ENCODE data around the gene CST11.

The CST11 gene

DNA sequence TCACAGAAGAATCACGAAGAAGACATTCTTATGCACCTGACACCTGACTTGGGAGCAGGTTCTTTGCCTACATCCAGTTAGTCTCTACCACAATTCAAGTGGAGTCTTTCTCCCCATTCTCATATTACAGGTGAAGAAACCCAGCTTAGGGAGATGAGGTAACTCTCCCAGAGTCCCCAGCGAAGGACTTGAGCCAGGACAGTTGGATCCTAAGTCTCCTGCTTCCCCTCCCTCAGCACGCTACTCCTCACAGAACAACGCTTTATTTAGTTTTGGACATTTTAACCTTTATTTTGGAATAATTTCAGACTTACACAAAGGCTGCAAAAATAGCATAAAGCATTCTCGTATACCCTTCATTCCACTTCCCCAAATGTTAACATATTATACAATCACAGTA lies 14.0 kb downstream of the CST11 start:
- no peaks in the 10 kb centered on the region for H3K9me3 ChIP-seq (ENCODE audit: control insufficient read depth in 1 of 2, low read length in 2 of 2)
- no peak overlapping the region for H3K4me3 ChIP-seq (ENCODE audit: low read depth in 1 of 2, low read length in 2 of 2)
- H3K27me3 ChIP-seq (ENCODE audit: low read depth, low read length), result no peaks in the 10 kb centered on the region
- H3K4me1 ChIP-seq (ENCODE audit: control insufficient read depth in 1 of 2, insufficient read depth in 2 of 2, low read length in 2 of 2), result no peaks in the 10 kb centered on the region
- no peaks in the 10 kb centered on the region for H3K36me3 ChIP-seq (ENCODE audit: control insufficient read depth in 1 of 2, insufficient read depth in 2 of 2, low read length in 2 of 2)
- no peak overlapping the region for H3K27ac ChIP-seq (ENCODE audit: low read length)

DNA sequence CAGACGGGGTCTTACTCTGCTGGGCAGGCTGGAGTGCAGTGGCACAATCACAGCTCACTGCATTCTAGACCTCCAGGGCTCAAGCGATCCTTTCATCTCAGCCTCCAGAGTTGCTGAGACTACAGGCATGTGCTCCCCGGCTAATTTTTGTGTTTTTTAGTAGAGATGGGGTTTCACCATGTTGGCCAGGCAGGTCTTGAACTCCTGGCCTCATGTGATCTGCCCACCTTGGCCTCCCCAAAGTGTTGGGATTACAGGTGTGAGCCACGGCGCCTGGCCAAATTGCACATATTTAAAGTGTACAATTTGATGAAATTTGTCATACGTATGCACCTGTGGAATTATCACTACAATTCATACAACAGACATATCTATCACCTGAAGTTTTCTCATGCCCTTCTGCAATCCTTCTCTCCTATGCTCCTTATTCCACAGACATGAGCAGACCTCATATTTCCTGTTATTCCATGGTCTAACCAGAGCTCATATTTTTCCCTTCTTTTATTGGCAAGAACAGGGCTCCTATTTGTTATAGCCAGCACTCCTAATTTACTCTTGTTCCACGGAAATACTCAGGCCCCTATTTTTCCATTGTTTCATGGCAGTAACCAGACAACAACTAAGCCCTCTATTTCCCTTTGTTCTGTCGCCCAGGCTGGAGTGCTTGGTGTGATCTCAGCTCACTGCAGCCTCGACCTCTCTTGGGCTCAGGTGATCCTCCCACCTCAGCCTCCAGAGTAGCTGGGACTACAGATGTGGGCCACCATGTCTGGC lies 15.4 kb downstream of the CST11 start:
- H3K4me1 ChIP-seq (ENCODE audit: control insufficient read depth in 1 of 2, insufficient read depth in 2 of 2, low read length in 2 of 2), result no peaks in the 10 kb centered on the region
- no peaks in the 10 kb centered on the region for H3K36me3 ChIP-seq (ENCODE audit: control insufficient read depth in 1 of 2, insufficient read depth in 2 of 2, low read length in 2 of 2)
- no peak overlapping the region for H3K4me3 ChIP-seq (ENCODE audit: low read depth in 1 of 2, low read length in 2 of 2)
- H3K9me3 ChIP-seq (ENCODE audit: control insufficient read depth in 1 of 2, low read length in 2 of 2), result no peaks in the 10 kb centered on the region
- H3K27me3 ChIP-seq (ENCODE audit: low read depth, low read length), result no peaks in the 10 kb centered on the region
- no peak overlapping the region for H3K27ac ChIP-seq (ENCODE audit: low read length)

DNA sequence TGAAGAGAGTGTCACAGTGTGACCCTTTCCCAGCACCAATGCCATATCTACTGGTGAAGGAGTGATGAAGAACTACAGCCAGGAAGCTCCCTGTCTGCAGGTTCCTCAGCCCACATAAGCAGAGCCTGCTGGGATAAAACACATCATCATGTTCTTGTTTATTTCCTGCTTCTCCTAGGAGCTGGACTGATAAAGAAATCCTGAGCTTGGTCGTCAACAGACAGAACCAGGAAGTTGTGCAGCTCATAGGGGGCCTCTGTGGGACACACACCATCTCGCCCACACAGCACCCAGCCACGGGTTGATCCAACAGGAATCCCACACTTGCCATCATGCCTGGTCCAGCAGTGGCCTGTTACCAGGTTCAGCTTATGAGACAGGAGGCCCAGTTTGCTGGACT lies 16.0 kb downstream of the CST11 start:
- Histone ChIP-seq H3K27ac (ENCODE audit: low read length) (no peak overlapping the region), H3K27me3 (ENCODE audit: low read depth, low read length) (no peaks in the 10 kb centered on the region), H3K4me1 (ENCODE audit: control insufficient read depth in 1 of 2, insufficient read depth in 2 of 2, low read length in 2 of 2) (no peaks in the 10 kb centered on the region), H3K4me3 (ENCODE audit: low read depth in 1 of 2, low read length in 2 of 2) (no peak overlapping the region), H3K36me3 (ENCODE audit: control insufficient read depth in 1 of 2, insufficient read depth in 2 of 2, low read length in 2 of 2) (no peaks in the 10 kb centered on the region), H3K9me3 (ENCODE audit: control insufficient read depth in 1 of 2, low read length in 2 of 2) (no peaks in the 10 kb centered on the region)

DNA sequence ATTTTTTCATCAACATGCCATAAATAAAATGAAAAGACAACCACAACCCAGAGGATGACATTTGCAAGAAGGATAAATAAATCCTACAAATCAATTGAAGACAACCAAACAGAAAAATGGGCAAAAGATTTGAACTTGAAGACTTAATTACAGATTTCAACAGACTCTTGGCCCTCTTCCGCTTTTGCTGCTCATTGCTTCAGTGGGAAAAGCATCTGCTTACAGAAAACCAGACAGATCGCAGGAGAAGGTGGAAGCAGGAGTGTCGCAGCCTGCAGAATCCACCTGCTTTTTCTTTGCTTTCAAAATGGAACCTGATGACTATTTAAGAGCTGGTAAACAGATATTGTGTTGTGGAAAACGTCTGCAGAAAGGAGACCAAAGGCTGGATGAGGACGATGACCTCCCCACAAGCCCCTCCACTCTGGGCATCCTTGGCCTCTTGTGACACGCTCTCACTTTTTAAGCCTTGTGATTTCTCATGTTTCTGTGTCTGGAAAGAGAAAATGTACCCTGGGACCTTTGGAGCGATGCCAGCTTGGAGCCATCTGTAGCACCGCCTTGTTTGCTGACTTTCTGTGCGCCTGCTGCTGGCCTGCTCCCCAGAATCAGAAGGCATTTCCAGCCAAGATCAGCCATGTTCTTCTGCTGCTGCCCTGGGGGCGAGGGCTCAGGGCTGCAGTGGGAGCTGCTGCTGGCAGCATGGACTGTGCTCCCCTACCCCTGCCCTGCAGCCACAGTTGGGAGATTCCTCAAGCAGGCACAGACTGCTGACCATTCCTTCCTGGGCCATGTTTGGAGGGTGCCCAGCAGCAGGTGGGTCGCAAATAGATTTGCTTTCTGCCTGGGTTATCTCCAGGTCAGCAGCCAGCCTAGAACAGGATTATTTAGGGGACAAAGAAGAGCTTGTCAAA lies 16.8 kb downstream of the CST11 start:
- H3K4me1 ChIP-seq (ENCODE audit: control insufficient read depth in 1 of 2, insufficient read depth in 2 of 2, low read length in 2 of 2), result no peaks in the 10 kb centered on the region
- H3K27me3 ChIP-seq (ENCODE audit: low read depth, low read length), result no peaks in the 10 kb centered on the region
- H3K36me3 ChIP-seq (ENCODE audit: control insufficient read depth in 1 of 2, insufficient read depth in 2 of 2, low read length in 2 of 2), result no peaks in the 10 kb centered on the region
- no peak overlapping the region for H3K4me3 ChIP-seq (ENCODE audit: low read depth in 1 of 2, low read length in 2 of 2)
- no peaks in the 10 kb centered on the region for H3K9me3 ChIP-seq (ENCODE audit: control insufficient read depth in 1 of 2, low read length in 2 of 2)
- no peak overlapping the region for H3K27ac ChIP-seq (ENCODE audit: low read length)

DNA sequence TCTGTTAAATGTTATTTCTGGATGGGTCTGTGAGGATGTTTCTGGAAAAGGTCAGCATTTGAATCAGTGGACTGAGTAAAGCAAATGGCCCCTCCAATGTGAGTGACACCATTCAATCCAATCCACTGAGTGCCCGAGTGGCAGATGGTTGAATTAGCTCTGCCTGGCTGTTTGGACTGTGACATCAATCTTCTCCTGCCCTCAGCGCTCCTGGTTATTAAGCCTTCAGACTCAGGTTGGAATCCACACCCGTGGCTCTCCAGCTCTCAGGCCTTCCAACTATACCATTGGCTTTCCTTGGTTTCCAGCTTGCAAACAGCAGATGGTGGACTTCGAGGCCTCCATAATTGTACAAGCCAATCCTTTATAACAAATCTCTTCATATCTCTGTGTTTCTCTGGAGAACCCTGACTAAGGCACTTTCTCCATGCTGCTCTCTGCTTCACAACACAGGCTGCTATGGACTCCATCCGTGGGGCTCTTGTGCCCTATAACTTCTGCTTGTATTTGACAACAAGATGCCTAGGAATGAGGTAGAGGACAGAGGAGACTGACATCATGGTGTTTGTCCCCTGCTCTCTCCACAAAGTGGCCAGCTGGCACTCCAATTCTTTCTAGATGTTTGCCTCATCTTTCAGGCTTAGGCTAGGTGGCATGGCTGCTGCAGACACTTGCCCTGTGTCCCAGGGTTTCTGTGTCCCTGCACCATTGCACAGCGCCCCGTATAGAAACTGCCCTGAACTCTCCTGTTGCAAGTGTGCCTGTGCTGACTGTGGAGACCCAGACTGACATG lies 18.0 kb downstream of the CST11 start:
- Histone ChIP-seq H3K27me3 (ENCODE audit: low read depth, low read length) (no peaks in the 10 kb centered on the region), H3K36me3 (ENCODE audit: control insufficient read depth in 1 of 2, insufficient read depth in 2 of 2, low read length in 2 of 2) (no peaks in the 10 kb centered on the region), H3K4me3 (ENCODE audit: low read depth in 1 of 2, low read length in 2 of 2) (no peak overlapping the region), H3K9me3 (ENCODE audit: control insufficient read depth in 1 of 2, low read length in 2 of 2) (no peaks in the 10 kb centered on the region), H3K4me1 (ENCODE audit: control insufficient read depth in 1 of 2, insufficient read depth in 2 of 2, low read length in 2 of 2) (no peaks in the 10 kb centered on the region), H3K27ac (ENCODE audit: low read length) (no peak overlapping the region)

DNA sequence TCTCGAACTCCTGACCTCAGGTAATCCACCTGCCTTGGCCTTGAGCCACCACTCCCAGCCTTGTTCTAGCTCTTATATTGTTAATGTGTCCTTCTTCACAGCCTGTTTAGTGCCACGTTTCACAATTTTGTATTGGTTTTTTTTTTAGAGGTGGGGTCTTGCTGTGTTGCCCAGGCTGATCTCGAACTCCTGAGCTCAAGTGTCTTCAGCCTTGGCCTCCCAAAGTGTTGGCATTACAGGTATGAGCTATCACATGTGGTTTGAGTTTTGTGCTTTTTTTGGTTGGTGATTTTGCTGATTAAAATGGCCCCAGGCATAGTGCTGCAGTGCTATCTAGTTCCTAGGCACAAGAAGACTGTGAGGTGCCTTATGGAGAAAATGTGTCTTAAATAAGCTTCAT lies 19.0 kb downstream of the CST11 start:
- Histone ChIP-seq H3K27me3 (ENCODE audit: low read depth, low read length) (no peaks in the 10 kb centered on the region), H3K9me3 (ENCODE audit: control insufficient read depth in 1 of 2, low read length in 2 of 2) (no peaks in the 10 kb centered on the region), H3K4me3 (ENCODE audit: low read depth in 1 of 2, low read length in 2 of 2) (no peak overlapping the region), H3K27ac (ENCODE audit: low read length) (no peak overlapping the region), H3K4me1 (ENCODE audit: control insufficient read depth in 1 of 2, insufficient read depth in 2 of 2, low read length in 2 of 2) (no peaks in the 10 kb centered on the region), H3K36me3 (ENCODE audit: control insufficient read depth in 1 of 2, insufficient read depth in 2 of 2, low read length in 2 of 2) (no peaks in the 10 kb centered on the region)

DNA sequence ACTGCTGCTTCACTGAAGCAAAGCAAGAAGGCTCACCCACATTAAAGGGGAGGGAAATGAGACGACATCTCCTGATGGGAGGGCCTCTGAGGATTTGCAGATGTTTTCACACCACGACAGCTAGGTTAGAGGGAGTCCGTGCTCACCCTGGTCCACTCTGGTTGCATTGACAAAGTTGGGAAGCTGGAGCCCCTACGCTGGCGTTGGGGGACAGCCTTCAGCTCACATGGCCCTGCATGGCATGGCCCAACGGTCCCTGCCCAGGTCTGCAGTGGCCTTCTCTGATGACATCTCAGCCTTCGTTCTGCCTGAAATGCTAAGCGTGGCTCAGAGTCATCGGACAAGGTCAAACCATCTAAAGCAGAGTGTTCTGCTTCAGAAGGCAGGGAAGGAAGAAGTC lies 27.5 kb downstream of the CST11 start:
- Histone ChIP-seq H3K27me3 (ENCODE audit: low read depth, low read length) (no peaks in the 10 kb centered on the region), H3K4me3 (ENCODE audit: low read depth in 1 of 2, low read length in 2 of 2) (no peak overlapping the region), H3K36me3 (ENCODE audit: control insufficient read depth in 1 of 2, insufficient read depth in 2 of 2, low read length in 2 of 2) (no peaks in the 10 kb centered on the region), H3K27ac (ENCODE audit: low read length) (no peak overlapping the region), H3K4me1 (ENCODE audit: control insufficient read depth in 1 of 2, insufficient read depth in 2 of 2, low read length in 2 of 2) (no peaks in the 10 kb centered on the region), H3K9me3 (ENCODE audit: control insufficient read depth in 1 of 2, low read length in 2 of 2) (no peaks in the 10 kb centered on the region)

DNA sequence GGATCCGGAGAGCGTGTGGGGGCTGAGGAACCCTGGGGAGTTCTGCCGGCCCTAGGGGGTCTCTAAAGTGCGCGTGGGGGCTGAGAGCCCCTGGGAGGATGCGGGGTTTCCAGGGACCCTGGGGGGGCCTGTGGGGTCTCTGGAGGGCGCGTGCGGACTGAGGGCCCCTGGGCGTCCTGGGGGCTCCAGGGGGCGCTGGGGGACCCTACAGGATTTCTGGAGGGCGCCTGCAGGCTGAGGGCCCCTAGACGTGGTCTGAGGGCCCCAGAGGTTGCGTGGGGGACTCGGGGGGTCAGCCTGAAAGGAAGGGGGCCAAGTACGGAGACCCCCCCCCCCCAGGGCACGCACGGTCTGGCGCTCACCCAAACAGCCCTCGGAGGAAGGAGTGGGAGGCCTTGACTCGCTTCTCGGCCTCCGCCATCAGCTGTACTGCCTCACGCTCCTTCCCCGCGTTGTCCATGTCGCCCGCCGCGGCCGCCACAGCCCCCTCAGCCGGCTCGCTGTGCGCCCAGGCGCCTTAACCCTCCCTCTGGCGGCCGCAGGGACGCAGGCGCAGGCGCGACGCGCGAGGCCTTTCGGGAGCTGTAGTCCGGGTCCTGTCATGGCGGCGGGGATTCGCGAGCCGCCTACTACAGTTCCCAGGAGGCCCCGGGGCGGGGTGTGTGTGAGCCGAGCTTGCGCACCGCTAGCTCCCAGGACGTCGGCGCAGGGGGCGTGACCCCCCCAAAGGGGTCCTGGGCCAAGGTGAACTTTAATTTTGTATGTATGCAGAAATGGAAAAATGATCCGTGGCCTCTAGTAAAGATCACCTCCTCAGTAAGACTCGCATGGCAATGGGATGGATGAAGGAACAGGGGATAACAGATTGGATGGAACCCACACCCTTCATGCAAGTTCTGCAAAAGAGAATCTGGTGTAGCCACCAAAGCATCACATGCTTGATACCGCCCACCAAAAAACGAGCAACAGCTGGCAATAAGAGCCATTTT lies 31.4 kb downstream of the CST11 start, which contains the start of gene NAPB:
TSS of gene NAPB (minus strand) at position 546 of the 989 bp plus-strand sequence. CDS start at position 460, 86 bp downstream.
- H3K36me3 ChIP-seq (ENCODE audit: control insufficient read depth in 1 of 2, insufficient read depth in 2 of 2, low read length in 2 of 2), result no peaks in the 10 kb centered on the region
- H3K4me1 ChIP-seq (ENCODE audit: control insufficient read depth in 1 of 2, insufficient read depth in 2 of 2, low read length in 2 of 2), result peaks cover 0 to 27% of the 10 kb centered on the region in 2 donors
- no peaks in the 10 kb centered on the region for H3K9me3 ChIP-seq (ENCODE audit: control insufficient read depth in 1 of 2, low read length in 2 of 2)
- peak within 1 kb of the TSS; percentile 87 for H3K27ac ChIP-seq (ENCODE audit: low read length)
- H3K27me3 ChIP-seq (ENCODE audit: low read depth, low read length), result no peaks in the 10 kb centered on the region
- H3K4me3 ChIP-seq (ENCODE audit: low read depth in 1 of 2, low read length in 2 of 2), result peak within 1 kb of the TSS; percentile 81 to 97

DNA sequence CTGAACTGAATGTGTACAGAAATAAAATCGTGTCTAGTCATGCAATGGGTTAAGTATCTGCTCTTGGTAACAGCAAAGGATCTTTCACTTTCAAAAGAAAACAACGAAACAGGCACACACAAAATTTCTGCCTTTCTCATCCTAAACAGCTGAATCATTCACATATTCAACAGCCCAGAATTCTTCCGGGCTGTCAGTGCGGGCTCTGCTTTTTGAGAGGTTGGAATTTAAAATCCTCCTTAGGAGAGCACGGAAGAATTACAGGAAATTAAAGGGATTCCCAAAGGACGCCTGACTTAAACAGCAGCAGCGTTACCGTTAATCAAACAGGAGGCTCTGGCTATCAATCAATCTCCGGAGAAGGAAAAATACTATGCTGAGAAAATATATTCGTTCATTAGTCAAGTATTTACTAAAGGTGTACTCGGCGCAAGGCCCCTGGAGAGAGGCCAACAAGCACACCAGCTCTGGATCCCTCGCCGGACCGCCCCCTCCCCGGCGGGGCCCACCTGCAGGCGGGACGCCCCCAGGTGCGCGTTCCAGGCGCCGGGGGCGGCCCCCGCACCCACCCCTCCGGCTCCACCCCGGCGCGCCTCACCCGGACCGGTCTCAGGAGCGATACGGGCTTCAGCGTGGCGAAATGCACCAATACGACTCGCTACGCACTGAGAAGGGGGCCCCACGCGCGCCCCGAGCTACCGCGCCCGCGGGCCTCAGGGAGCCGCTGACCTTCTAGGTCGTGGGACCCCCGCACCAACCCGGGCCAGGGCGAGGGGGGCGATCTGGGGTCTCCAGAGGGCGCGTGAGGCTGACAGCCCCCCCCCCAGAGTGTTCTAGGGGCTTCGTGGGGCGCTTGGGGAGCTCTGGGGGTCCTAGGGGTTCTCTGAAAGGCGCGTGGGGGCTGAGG lies 32.4 kb downstream of the CST11 start:
- H3K36me3 ChIP-seq (ENCODE audit: control insufficient read depth in 1 of 2, insufficient read depth in 2 of 2, low read length in 2 of 2), result no peaks in the 10 kb centered on the region
- H3K4me3 ChIP-seq (ENCODE audit: low read depth in 1 of 2, low read length in 2 of 2), result peak overlapping the region; percentile 81 to 97
- H3K27me3 ChIP-seq (ENCODE audit: low read depth, low read length), result no peaks in the 10 kb centered on the region
- no peaks in the 10 kb centered on the region for H3K9me3 ChIP-seq (ENCODE audit: control insufficient read depth in 1 of 2, low read length in 2 of 2)
- peaks cover 0 to 33% of the 10 kb centered on the region in 2 donors for H3K4me1 ChIP-seq (ENCODE audit: control insufficient read depth in 1 of 2, insufficient read depth in 2 of 2, low read length in 2 of 2)
- peak overlapping the region; percentile 87 for H3K27ac ChIP-seq (ENCODE audit: low read length)

DNA sequence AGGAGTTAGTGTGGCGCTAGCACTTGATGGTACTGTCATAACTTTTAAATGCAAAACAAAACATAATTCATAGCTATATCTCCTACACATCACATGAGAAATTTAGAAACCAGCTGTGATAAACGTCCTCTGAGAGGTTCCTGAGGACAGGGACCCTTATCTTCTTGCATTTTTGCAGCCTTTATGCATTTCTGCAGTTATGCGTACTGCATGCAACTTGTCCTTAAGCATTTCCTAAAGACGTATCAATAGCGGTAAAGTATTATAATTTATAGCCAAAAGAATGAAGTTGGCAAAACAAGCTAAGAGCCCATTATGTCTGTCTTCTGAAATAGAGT lies 33.0 kb downstream of the CST11 start:
- no peaks in the 10 kb centered on the region for H3K36me3 ChIP-seq (ENCODE audit: control insufficient read depth in 1 of 2, insufficient read depth in 2 of 2, low read length in 2 of 2)
- H3K27me3 ChIP-seq (ENCODE audit: low read depth, low read length), result no peaks in the 10 kb centered on the region
- peak overlapping the region; percentile 87 for H3K27ac ChIP-seq (ENCODE audit: low read length)
- no peaks in the 10 kb centered on the region for H3K9me3 ChIP-seq (ENCODE audit: control insufficient read depth in 1 of 2, low read length in 2 of 2)
- H3K4me3 ChIP-seq (ENCODE audit: low read depth in 1 of 2, low read length in 2 of 2), result peak overlapping the region; percentile 81 to 97
- H3K4me1 ChIP-seq (ENCODE audit: control insufficient read depth in 1 of 2, insufficient read depth in 2 of 2, low read length in 2 of 2), result peaks cover 0 to 33% of the 10 kb centered on the region in 2 donors

All from muscle layer of duodenum (tissue), 2 donors.